Omental fat pad (tissue), 4 donors: ENCODE data around the gene DLK1. TPM values are rescaled to one million over a fixed set of nuclear protein-coding genes. Genes with fewer than 3 reads are reported as not detected.

Experiments
- ATAC-seq: fragments of 150-250 bp; one replicate; pipeline ENCODE4 v1.9.1; 2016; ENCODE audit warnings: mild to moderate bottlenecking, moderate library complexity; ENCODE audit not compliant: low FRiP score
- DNase-seq: peaks from one replicate; pipeline ENCODE4 v3.0.0-alpha.2; 2019; ENCODE audit warnings: low spot score
- total RNA-seq, 4 donors: library from RNA; depleted of rRNA; stranded (reverse); fragments of >200 nt; gene quantifications; one replicate each; pipeline ENCODE4 v1.1.0, GENCODE V29; 2016
- TF ChIP-seq, protein P1 (sequence below), 3 donors: fragments of 450-650 bp; IDR thresholded peaks; one replicate each; pipeline ENCODE4 v1.5.1; 2016 to 2017; ENCODE audit warnings: antibody characterized with exemption in 3 of 3, mild to moderate bottlenecking in 3 of 3, moderate library complexity in 2 of 3

Gene DLK1
- total RNA-seq, 4 donors from 2014 or later: not detected

DNA sequence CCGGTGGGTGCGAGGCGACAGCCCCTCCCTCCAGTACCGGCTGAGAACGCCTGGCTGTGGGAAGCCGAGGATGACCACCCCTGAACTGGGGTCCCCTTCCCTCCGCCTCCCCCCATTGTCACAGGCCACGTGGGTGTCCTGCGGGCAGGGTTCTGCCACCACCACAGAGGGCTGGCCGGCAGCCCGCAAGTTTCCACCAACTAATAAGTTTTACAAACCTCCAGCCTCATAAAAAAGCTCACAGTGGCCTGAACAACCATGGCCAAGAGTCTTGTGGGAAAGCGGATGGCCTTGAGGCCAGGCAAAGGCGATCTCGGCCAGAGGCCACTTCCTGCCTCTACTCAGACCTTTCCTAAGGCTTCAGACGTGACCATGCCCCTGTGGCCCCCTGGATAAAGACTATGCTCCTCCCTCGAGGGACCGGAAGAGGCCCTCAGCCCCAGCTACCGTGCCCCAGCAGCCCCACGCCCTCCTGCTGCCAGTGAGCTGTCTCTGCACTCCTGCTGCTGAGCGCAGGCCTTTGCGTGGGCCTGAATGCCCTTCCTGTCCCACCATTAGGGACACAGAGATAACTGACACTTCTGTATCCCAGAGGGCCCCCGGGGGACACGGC, 46.1 kb upstream of the DLK1 start:
- TF ChIP-seq, protein P1, sequence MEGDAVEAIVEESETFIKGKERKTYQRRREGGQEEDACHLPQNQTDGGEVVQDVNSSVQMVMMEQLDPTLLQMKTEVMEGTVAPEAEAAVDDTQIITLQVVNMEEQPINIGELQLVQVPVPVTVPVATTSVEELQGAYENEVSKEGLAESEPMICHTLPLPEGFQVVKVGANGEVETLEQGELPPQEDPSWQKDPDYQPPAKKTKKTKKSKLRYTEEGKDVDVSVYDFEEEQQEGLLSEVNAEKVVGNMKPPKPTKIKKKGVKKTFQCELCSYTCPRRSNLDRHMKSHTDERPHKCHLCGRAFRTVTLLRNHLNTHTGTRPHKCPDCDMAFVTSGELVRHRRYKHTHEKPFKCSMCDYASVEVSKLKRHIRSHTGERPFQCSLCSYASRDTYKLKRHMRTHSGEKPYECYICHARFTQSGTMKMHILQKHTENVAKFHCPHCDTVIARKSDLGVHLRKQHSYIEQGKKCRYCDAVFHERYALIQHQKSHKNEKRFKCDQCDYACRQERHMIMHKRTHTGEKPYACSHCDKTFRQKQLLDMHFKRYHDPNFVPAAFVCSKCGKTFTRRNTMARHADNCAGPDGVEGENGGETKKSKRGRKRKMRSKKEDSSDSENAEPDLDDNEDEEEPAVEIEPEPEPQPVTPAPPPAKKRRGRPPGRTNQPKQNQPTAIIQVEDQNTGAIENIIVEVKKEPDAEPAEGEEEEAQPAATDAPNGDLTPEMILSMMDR (IDR thresholded peaks at IDR 0.05): no peak

GRCh38 chr14:100681111-100681510, 45.6 kb upstream of the DLK1 start:
- DNase-seq (no peak), ATAC-seq (no peak)
- TF ChIP-seq, protein P1 (IDR thresholded peaks at IDR 0.05): no peak

More for the DNA sequence above, 46.1 kb upstream of the DLK1 start:
- ATAC-seq (no peak), DNase-seq (no peak)

GRCh38 chr14:100682749-100683148, 43.9 kb upstream of the DLK1 start:
- DNase-seq (no peak), ATAC-seq (no peak)
- TF ChIP-seq, protein P1 (IDR thresholded peaks at IDR 0.05): no peak

GRCh38 chr14:100683578-100683977, 43.1 kb upstream of the DLK1 start:
- ATAC-seq (no peak), DNase-seq (no peak)
- TF ChIP-seq, protein P1 (IDR thresholded peaks at IDR 0.05): no peak

DNA sequence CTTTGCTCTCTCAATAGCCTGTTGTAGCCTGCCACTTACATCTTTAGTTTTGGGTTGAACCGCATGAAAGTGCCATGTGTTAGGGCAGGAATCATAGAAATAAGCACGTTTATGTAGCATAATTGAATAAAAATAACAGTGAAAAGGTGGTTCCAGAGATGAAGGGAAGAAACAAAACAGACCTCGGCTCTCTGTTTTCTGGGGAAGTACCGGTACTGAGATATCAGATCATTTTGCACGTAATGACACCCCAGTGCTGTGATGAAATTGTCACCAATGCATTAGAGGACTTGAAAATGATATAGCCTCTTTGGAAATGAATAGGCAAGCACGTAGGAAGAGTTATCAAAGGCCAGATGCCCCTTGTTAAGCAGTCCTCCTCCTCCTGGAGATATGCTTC, 42.5 kb upstream of the DLK1 start:
- DNase-seq (no peak), ATAC-seq (no peak)
- TF ChIP-seq, protein P1 (IDR thresholded peaks at IDR 0.05): no peak

DNA sequence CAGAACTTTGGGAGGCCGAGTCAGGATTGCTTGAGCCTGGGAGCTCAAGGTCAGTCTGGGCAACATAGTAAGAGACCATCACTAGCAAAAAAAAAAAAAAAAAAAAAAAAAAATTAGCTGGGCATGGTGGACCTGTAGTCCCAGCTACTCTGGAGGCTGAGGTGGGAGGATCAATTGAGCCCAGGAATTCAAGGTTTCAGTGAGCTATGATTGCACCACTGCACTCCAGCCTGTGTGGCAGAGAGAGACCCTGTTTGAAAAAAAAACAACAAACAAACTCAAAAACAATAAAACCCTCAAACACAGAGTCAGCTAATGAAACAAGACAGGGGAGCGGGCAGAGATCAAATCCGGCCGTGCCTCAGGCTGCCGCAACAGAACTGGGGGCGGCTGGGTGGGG, 41.7 kb upstream of the DLK1 start:
- no peak for ATAC-seq
- no peak for DNase-seq
- TF ChIP-seq, protein P1 (IDR thresholded peaks at IDR 0.05): no peak

DNA sequence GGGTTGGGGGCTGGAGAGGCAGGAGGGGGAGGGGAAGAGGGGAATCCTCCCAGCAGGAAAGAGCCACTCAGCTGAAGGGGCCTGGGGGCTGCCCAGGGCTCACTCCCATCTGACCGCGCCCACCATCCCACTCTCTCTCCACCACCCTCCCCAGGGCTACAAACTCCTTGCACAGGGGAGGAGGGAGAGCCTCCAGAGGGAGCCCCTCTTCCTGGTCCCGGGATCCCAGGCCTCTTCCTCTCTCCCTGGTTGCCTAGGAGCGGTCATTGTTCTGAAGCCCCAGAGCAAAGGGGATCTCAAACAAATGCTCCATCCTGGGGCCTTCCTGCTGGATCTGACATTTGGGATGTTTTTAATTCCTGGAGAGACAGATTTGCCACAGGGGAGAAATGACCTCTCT, 39.8 kb upstream of the DLK1 start:
- TF ChIP-seq, protein P1 (IDR thresholded peaks at IDR 0.05): no peak
- ATAC-seq (no peak), DNase-seq (no peak)
